Keratinocyte (primary cell): ENCODE data around the gene LMCD1. TPM values are rescaled to one million over a fixed set of nuclear protein-coding genes. Genes with fewer than 3 reads are reported as not detected.

Experiments
- DNase-seq: peaks from one replicate; pipeline ENCODE4 v3.0.0-alpha.2; 2011; ENCODE audit warnings: low read depth, missing footprints, low spot score
- FAIRE-seq: peaks from 2 replicates; lab custom pipeline; 2011; peaks lifted over from hg19 to GRCh38; lab: Jason Lieb, UNC
- H2AFZ ChIP-seq: 2 replicates; pipeline ENCODE4 v1.6.0; 2012; ENCODE audit warnings: low read length, control low read depth, inconsistent platforms; ENCODE audit not compliant: control insufficient read depth
- H3K27ac ChIP-seq: 2 replicates; pipeline ENCODE4 v1.5.1; 2011; ENCODE audit warnings: low read length; ENCODE audit not compliant: control insufficient read depth, insufficient read depth
- H3K27me3 ChIP-seq: 3 replicates; pipeline ENCODE4 v1.6.0; 2011; ENCODE audit warnings: low read length; ENCODE audit not compliant: control insufficient read depth, insufficient read depth; ENCODE audit errors: extremely low read depth
- H3K36me3 ChIP-seq, 2 experiments: 2 replicates in 1 of 2; 3 replicates in 1 of 2; pipeline ENCODE4 v1.5.1; 2011; ENCODE audit warnings: low read length in 2 of 2, mild to moderate bottlenecking in 1 of 2; ENCODE audit not compliant: control insufficient read depth in 2 of 2, insufficient read depth in 2 of 2; ENCODE audit errors: extremely low read depth in 1 of 2
- H3K4me1 ChIP-seq: 3 replicates; pipeline ENCODE4 v1.5.1; 2011; ENCODE audit warnings: low read length; ENCODE audit not compliant: control insufficient read depth, insufficient read depth; ENCODE audit errors: extremely low read depth
- H3K4me2 ChIP-seq: 3 replicates; pipeline ENCODE4 v1.6.0; 2011; ENCODE audit warnings: low read depth, low read length; ENCODE audit not compliant: control insufficient read depth, insufficient read depth; ENCODE audit errors: extremely low read depth
- H3K4me3 ChIP-seq, 3 experiments: fragments of 200-600 bp in 1 of 3; sonication (generic) in 1 of 3; 2 replicates in 2 of 3; 3 replicates in 1 of 3; pipeline ENCODE4 v1.5.1; 2011 to 2016; ENCODE audit warnings: low read length in 3 of 3, mild to moderate bottlenecking in 3 of 3, control low read depth in 2 of 3, inconsistent platforms in 1 of 3, low read depth in 1 of 3, mixed read lengths in 1 of 3, mixed run types in 1 of 3, moderate library complexity in 1 of 3; ENCODE audit not compliant: control insufficient read depth in 2 of 3, insufficient read depth in 2 of 3; ENCODE audit errors: extremely low read depth in 1 of 3
- H3K79me2 ChIP-seq: 2 replicates; pipeline ENCODE4 v1.6.0; 2012; ENCODE audit warnings: low read length; ENCODE audit not compliant: control insufficient read depth, insufficient read depth
- H3K9ac ChIP-seq: 3 replicates; pipeline ENCODE4 v1.6.0; 2011; ENCODE audit warnings: low read length; ENCODE audit not compliant: control insufficient read depth, insufficient read depth; ENCODE audit errors: extremely low read depth
- H3K9me1 ChIP-seq: 3 replicates; pipeline ENCODE4 v1.6.0; 2011; ENCODE audit warnings: low read length; ENCODE audit not compliant: control insufficient read depth, insufficient read depth; ENCODE audit errors: extremely low read depth
- H3K9me3 ChIP-seq: 2 replicates; pipeline ENCODE4 v1.5.1; 2012; ENCODE audit warnings: low read depth, low read length; ENCODE audit not compliant: control insufficient read depth
- H4K20me1 ChIP-seq: 3 replicates; pipeline ENCODE4 v1.6.0; 2011; ENCODE audit warnings: low read length; ENCODE audit not compliant: control insufficient read depth, insufficient read depth; ENCODE audit errors: extremely low read depth
- EZH2 ChIP-seq: IDR thresholded peaks from one replicate; pipeline ENCODE4 v1.6.1; 2012; ENCODE audit warnings: inconsistent platforms, mild to moderate bottlenecking, low read length, moderate library complexity
- dilution Hi-C: fragments of 300-500 bp; cut with MboI; formaldehyde crosslinking; loops from one replicate; pipeline ENCODE4 v1.7.0; 2020; ENCODE audit warnings: low sequenced_read_pairs; ENCODE audit not compliant: extremely low pct_ligation_motif_present
- polyA plus RNA-seq, 5 experiments: library from polyadenylated mRNA; depleted of rRNA in 3 of 5; stranded (reverse) in 3 of 5; stranded (forward) in 1 of 5; unstranded in 1 of 5; fragments of >200 nt; gene quantifications; 1 replicate in 1 of 5; 2 replicates in 3 of 5; 3 replicates in 1 of 5; pipeline versions ENCODE4 v1.2.1 to v1.2.3, GENCODE V29; 2011 to 2012; ENCODE audit warnings: missing spikeins in 2 of 5, low read depth in 1 of 5, low replicate concordance in 1 of 5
- TF ChIP-seq, protein P1 (sequence below), 3 experiments: IDR thresholded peaks in 1 of 3; conservative IDR thresholded peaks in 1 of 3; optimal IDR thresholded peaks in 1 of 3; 2 replicates in 2 of 3; 3 replicates in 1 of 3; pipeline versions ENCODE3 to v1.5.1; 2011; ENCODE audit warnings: low read length in 3 of 3, mild to moderate bottlenecking in 3 of 3, moderate library complexity in 2 of 3, control low read depth in 1 of 3, inconsistent platforms in 1 of 3; ENCODE audit not compliant: insufficient read depth in 2 of 3; ENCODE audit errors: extremely low read depth in 1 of 3

Gene LMCD1
- polyA plus RNA-seq, 1 donor (not counting 4 experiments of a cell fraction or from before 2014, with no cell fraction given) = 3.7 TPM

DNA sequence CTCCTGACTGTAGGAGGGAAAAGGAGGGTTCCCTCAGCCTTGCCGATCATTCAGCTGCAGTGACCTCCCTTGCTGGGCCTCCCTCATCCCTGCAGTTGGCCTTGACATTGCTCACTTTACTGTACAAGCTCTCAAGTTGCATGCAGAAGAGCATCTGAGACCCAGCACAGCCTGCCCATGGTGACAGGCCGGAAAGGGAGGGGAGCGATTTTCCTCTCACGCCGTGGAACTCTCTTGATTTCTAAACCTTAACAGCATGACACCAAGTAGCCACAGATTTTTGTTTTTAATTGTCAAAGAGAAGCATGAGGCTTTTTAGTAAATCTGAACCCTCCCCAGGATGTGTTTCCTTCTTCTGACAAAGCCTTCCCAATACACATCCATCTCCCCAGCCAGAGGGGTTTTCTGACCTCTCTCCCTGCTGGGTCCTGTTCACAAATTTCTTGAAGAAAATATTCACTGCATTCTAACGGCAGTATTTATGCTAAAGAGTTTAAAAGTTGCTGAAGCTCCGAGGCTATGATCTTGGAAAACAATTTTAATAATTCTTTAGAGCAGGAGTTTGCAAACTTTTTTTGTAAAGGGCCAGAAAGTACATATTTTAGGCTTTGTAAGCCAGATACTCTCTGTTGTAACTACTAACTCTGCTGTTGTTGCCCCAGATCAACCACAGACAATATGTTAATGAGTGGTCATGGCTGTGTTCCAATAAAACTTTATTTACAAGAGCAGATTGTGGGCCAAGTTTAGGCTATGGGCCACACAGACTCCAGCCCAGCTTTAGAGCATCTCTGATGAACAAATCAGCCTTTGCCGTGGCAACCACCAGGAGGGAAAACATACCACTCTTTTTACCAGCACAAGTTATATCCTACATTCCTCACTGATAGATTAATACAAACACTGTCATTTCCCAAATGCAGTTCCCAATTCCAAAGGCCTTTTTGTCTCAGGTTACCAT, 34.8 kb downstream of the LMCD1 start:
- DNase-seq = no peak
- Histone ChIP-seq H3K9ac (no peak overlapping the region), H3K9me3 (no peaks in the 10 kb centered on the region), H3K27ac (no peak overlapping the region), H3K36me3 (no peaks in the 10 kb centered on the region), H3K9me1 (no peaks in the 10 kb centered on the region), H3K27me3 (no peaks in the 10 kb centered on the region), H3K4me3 (no peak overlapping the region), H3K4me1 (no peaks in the 10 kb centered on the region), H4K20me1 (no peaks in the 10 kb centered on the region), H3K79me2 (no peaks in the 10 kb centered on the region), H2AFZ (no peak overlapping the region), H3K4me2 (no peak overlapping the region)
- FAIRE-seq = no peak
- TF ChIP-seq, protein P1, sequence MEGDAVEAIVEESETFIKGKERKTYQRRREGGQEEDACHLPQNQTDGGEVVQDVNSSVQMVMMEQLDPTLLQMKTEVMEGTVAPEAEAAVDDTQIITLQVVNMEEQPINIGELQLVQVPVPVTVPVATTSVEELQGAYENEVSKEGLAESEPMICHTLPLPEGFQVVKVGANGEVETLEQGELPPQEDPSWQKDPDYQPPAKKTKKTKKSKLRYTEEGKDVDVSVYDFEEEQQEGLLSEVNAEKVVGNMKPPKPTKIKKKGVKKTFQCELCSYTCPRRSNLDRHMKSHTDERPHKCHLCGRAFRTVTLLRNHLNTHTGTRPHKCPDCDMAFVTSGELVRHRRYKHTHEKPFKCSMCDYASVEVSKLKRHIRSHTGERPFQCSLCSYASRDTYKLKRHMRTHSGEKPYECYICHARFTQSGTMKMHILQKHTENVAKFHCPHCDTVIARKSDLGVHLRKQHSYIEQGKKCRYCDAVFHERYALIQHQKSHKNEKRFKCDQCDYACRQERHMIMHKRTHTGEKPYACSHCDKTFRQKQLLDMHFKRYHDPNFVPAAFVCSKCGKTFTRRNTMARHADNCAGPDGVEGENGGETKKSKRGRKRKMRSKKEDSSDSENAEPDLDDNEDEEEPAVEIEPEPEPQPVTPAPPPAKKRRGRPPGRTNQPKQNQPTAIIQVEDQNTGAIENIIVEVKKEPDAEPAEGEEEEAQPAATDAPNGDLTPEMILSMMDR (optimal IDR thresholded peaks at IDR 0.05 in 1 of 3, IDR thresholded peaks at IDR 0.05 in 1 of 3, conservative IDR thresholded peaks at IDR 0.05 in 1 of 3; ENCODE audit: extremely low read depth in 1 of 3, insufficient read depth in 2 of 3, low read length in 3 of 3) = no peak
- TF ChIP-seq EZH2 = no peak
- dilution Hi-C loops = no loop called here

DNA sequence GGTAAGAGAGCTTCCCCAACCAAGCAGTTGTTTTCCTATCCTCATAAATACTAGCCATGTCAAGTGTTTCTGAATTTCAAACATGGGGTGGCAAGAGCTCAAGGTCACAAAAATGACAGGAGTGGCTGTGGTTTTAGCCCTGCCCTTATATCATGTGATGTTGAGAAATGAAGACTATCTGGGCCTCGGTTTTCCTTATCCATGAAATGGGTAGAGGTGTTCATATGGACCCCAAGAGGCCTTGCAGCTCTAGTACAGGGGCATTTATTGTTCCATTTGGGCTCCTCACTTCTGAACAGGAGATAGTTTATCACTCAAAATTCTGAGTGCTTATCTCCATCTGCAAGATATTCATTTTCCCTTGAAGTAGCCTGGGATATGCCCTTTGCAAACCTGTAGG, 35.8 kb downstream of the LMCD1 start:
- no peaks in the 10 kb centered on the region for H4K20me1 ChIP-seq
- no peaks in the 10 kb centered on the region for H3K9me1 ChIP-seq
- FAIRE-seq (no peak), DNase-seq (no peak)
- H3K9ac ChIP-seq = no peak overlapping the region
- H3K4me3 ChIP-seq = no peak overlapping the region
- H3K79me2 ChIP-seq = no peaks in the 10 kb centered on the region
- H3K9me3 ChIP-seq = no peaks in the 10 kb centered on the region
- no peak overlapping the region for H3K4me2 ChIP-seq
- H3K27ac ChIP-seq = no peak overlapping the region
- no peak overlapping the region for H2AFZ ChIP-seq
- no peaks in the 10 kb centered on the region for H3K27me3 ChIP-seq
- TF ChIP-seq, protein P1 (optimal IDR thresholded peaks at IDR 0.05 in 1 of 3, IDR thresholded peaks at IDR 0.05 in 1 of 3, conservative IDR thresholded peaks at IDR 0.05 in 1 of 3; ENCODE audit: extremely low read depth in 1 of 3, insufficient read depth in 2 of 3, low read length in 3 of 3) = no peak
- no peak for TF ChIP-seq EZH2
- no peaks in the 10 kb centered on the region for H3K36me3 ChIP-seq
- dilution Hi-C loops = no loop called here
- H3K4me1 ChIP-seq = no peaks in the 10 kb centered on the region
